Stimulated activated CD4-positive, alpha-beta T cell treated with anti-CD3 and anti-CD28 coated beads, Interleukin-4, amount 100 ng/mL, for 24 hours (primary cell): ENCODE results near the gene SYNJ2BP.

Experiments used
- DNase-seq: peaks from one replicate; pipeline ENCODE4 v3.0.0-alpha.2; 2020

SYNJ2BP gene

GRCh38 chr14:70391493-70392391 lies 25.1 kb downstream of the SYNJ2BP start:
- DNase-seq = no peak

GRCh38 chr14:70382536-70382935 lies 34.4 kb downstream of the SYNJ2BP start:
- DNase-seq = no peak

GRCh38 chr14:70380824-70381223 lies 36.1 kb downstream of the SYNJ2BP start:
- no peak for DNase-seq

GRCh38 chr14:70378696-70379095 lies 38.2 kb downstream of the SYNJ2BP start:
- no peak for DNase-seq
